Neuronal stem cell (in vitro differentiated cells): ENCODE data around the gene RAB12.

Source experiments
- DNase-seq: peaks from one replicate; pipeline ENCODE4 v3.0.0-alpha.2; 2013; ENCODE audit warnings: low spot score
- H2AFZ ChIP-seq: one replicate; pipeline ENCODE4 v1.6.1; 2013; ENCODE audit warnings: mild to moderate bottlenecking, low read length, inconsistent platforms
- H2AK5ac ChIP-seq: 2 replicates; pipeline ENCODE4 v1.6.1; 2013; ENCODE audit warnings: low read depth, mild to moderate bottlenecking, inconsistent platforms, low read length, moderate library complexity, mixed read lengths
- H2BK120ac ChIP-seq: 2 replicates; pipeline ENCODE4 v1.6.1; 2013; ENCODE audit warnings: low read depth, mild to moderate bottlenecking, inconsistent platforms, low read length, moderate library complexity, mixed read lengths
- H2BK12ac ChIP-seq: one replicate; pipeline ENCODE4 v1.6.1; 2013; ENCODE audit warnings: low read length, inconsistent platforms
- H2BK15ac ChIP-seq: 2 replicates; pipeline ENCODE4 v1.6.1; 2013; ENCODE audit warnings: mild to moderate bottlenecking, low read length, inconsistent platforms, mixed read lengths
- H2BK5ac ChIP-seq: one replicate; pipeline ENCODE4 v1.6.1; 2013; ENCODE audit warnings: inconsistent platforms, mild to moderate bottlenecking, low read length, moderate library complexity
- H3K14ac ChIP-seq: one replicate; pipeline ENCODE4 v1.6.1; 2013; ENCODE audit warnings: low read length, inconsistent platforms
- H3K18ac ChIP-seq: 2 replicates; pipeline ENCODE4 v1.6.1; 2013; ENCODE audit warnings: low read length, inconsistent platforms
- H3K23ac ChIP-seq: 2 replicates; pipeline ENCODE4 v1.6.1; 2013; ENCODE audit warnings: low read depth, mild to moderate bottlenecking, mixed read lengths, low read length, inconsistent platforms; ENCODE audit not compliant: poor library complexity
- H3K27ac ChIP-seq: replicated peaks from 3 replicates; pipeline ENCODE4 v1.5.1; 2013; ENCODE audit warnings: low read length, inconsistent platforms
- H3K27me3 ChIP-seq, 3 experiments: 2 replicates each; pipeline ENCODE4 v1.6.1; 2013; ENCODE audit warnings: low read length in 3 of 3, mild to moderate bottlenecking in 2 of 3, inconsistent platforms in 1 of 3, low read depth in 1 of 3, mixed read lengths in 1 of 3, moderate library complexity in 1 of 3; ENCODE audit not compliant: control insufficient read depth in 3 of 3, insufficient read depth in 3 of 3
- H3K36me3 ChIP-seq, 2 donors: replicated peaks in 1 of 2; 2 replicates each; pipeline ENCODE4 v1.6.1; 2013; ENCODE audit warnings: low read length in 2 of 2; ENCODE audit not compliant: control insufficient read depth in 2 of 2, insufficient read depth in 2 of 2
- H3K4ac ChIP-seq: 2 replicates; pipeline ENCODE4 v1.6.1; 2013; ENCODE audit warnings: inconsistent platforms, mild to moderate bottlenecking, low read length, moderate library complexity
- H3K4me1 ChIP-seq, 2 donors: 1 replicate in 1 of 2; 2 replicates in 1 of 2; pipeline ENCODE4 v1.6.1; 2013; ENCODE audit warnings: low read length in 2 of 2, low read depth in 1 of 2; ENCODE audit not compliant: control insufficient read depth in 2 of 2, insufficient read depth in 1 of 2
- H3K4me2 ChIP-seq: one replicate; pipeline ENCODE4 v1.6.1; 2013; ENCODE audit warnings: mild to moderate bottlenecking, low read length, inconsistent platforms; ENCODE audit not compliant: insufficient read depth, poor library complexity, severe bottlenecking
- H3K4me3 ChIP-seq, 2 donors: 2 replicates each; pipeline ENCODE4 v1.5.1; 2013; ENCODE audit warnings: low read length in 2 of 2, mild to moderate bottlenecking in 2 of 2, inconsistent platforms in 1 of 2, moderate library complexity in 1 of 2
- H3K79me1 ChIP-seq: one replicate; pipeline ENCODE4 v1.6.1; 2013; ENCODE audit warnings: low read depth, mild to moderate bottlenecking, inconsistent platforms, low read length, moderate library complexity
- H3K9ac ChIP-seq: one replicate; pipeline ENCODE4 v1.6.1; 2013; ENCODE audit warnings: mild to moderate bottlenecking, low read depth, low read length, inconsistent platforms; ENCODE audit not compliant: poor library complexity
- H3K9me3 ChIP-seq, 2 donors: replicated peaks in 1 of 2; 2 replicates each; pipeline versions ENCODE3 to v1.6.1; 2013; ENCODE audit warnings: low read length in 2 of 2, mild to moderate bottlenecking in 2 of 2, inconsistent platforms in 1 of 2, low read depth in 1 of 2, mixed read lengths in 1 of 2, moderate library complexity in 1 of 2; ENCODE audit not compliant: control insufficient read depth in 2 of 2, insufficient read depth in 1 of 2
- H4K8ac ChIP-seq: one replicate; pipeline ENCODE4 v1.6.1; 2013; ENCODE audit warnings: low read depth, mild to moderate bottlenecking, inconsistent platforms, low read length, moderate library complexity
- H4K91ac ChIP-seq: one replicate; pipeline ENCODE4 v1.6.1; 2013; ENCODE audit warnings: low read length, low read depth, mild to moderate bottlenecking, inconsistent platforms; ENCODE audit not compliant: poor library complexity
- WGBS, 2 donors: extraction: QIAGEN DNeasy Blood & Tissue Kit; methylation state at CpG; one replicate each; pipeline ENCODE4 v1.1.7; 2013; ENCODE audit warnings: missing lambda C conversion rate in 2 of 2, mixed read lengths in 1 of 2; ENCODE audit not compliant: insufficient read length in 2 of 2, insufficient replicate concordance in 1 of 2; ENCODE audit errors: extremely low coverage in 2 of 2; 5-methylcytosine and 5-hydroxymethylcytosine counted together

The RAB12 gene

GRCh38 chr18:8602040-8602439 lies 7.2 kb upstream of the RAB12 start:
- no peak overlapping the region for H4K8ac ChIP-seq
- H3K4me2 ChIP-seq, result no peak overlapping the region
- H2BK15ac ChIP-seq, result no peak overlapping the region
- no peak overlapping the region for H3K18ac ChIP-seq
- H3K36me3 ChIP-seq, result no peaks in the 10 kb centered on the region
- no peak overlapping the region for H3K4ac ChIP-seq
- H2BK120ac ChIP-seq, result no peak overlapping the region
- no peak overlapping the region for H2BK12ac ChIP-seq
- no peak overlapping the region for H3K23ac ChIP-seq
- no peaks in the 10 kb centered on the region for H3K79me1 ChIP-seq
- H3K27me3 ChIP-seq, result no peaks in the 10 kb centered on the region
- no peaks in the 10 kb centered on the region for H3K4me1 ChIP-seq
- no peak overlapping the region for H3K27ac ChIP-seq
- H3K9me3 ChIP-seq, result no peaks in the 10 kb centered on the region
- H2BK5ac ChIP-seq, result no peak overlapping the region
- H2AK5ac ChIP-seq, result no peak overlapping the region
- WGBS, 2 donors, result no CpG with 5 or more reads among the region's 4 CpGs
- H3K14ac ChIP-seq, result no peak overlapping the region
- no peak overlapping the region for H4K91ac ChIP-seq
- no peak overlapping the region for H3K4me3 ChIP-seq
- H3K9ac ChIP-seq, result no peak overlapping the region
- no peak overlapping the region for H2AFZ ChIP-seq
- DNase-seq, result no peak

GRCh38 chr18:8602557-8602956 lies 6.7 kb upstream of the RAB12 start:
- Histone ChIP-seq H3K9me3 (no peaks in the 10 kb centered on the region), H4K8ac (no peak overlapping the region), H3K27ac (no peak overlapping the region), H2BK120ac (no peak overlapping the region), H2BK5ac (no peak overlapping the region), H3K79me1 (no peaks in the 10 kb centered on the region), H4K91ac (no peak overlapping the region), H3K18ac (no peak overlapping the region), H3K36me3 (no peaks in the 10 kb centered on the region), H3K4me1 (no peaks in the 10 kb centered on the region), H3K4me3 (no peak overlapping the region), H2BK12ac (no peak overlapping the region), H3K27me3 (no peaks in the 10 kb centered on the region), H2AFZ (no peak overlapping the region), H2AK5ac (no peak overlapping the region), H3K9ac (no peak overlapping the region), H3K23ac (no peak overlapping the region), H3K4ac (no peak overlapping the region), H2BK15ac (no peak overlapping the region), H3K14ac (no peak overlapping the region), H3K4me2 (no peak overlapping the region)
- WGBS, 2 donors, result no CpG with 5 or more reads among the region's 2 CpGs
- DNase-seq, result no peak

GRCh38 chr18:8603663-8604520 lies 5.3 kb upstream of the RAB12 start:
- H3K9me3 ChIP-seq, result no peaks in the 10 kb centered on the region
- no peak for DNase-seq
- no peak overlapping the region for H3K4me2 ChIP-seq
- no peak overlapping the region for H2BK5ac ChIP-seq
- H3K4me3 ChIP-seq, result no peak overlapping the region
- H2AFZ ChIP-seq, result peak overlapping the region; percentile 71
- no peak overlapping the region for H3K9ac ChIP-seq
- H4K91ac ChIP-seq, result no peak overlapping the region
- no peak overlapping the region for H3K18ac ChIP-seq
- no peaks in the 10 kb centered on the region for H3K36me3 ChIP-seq
- no peak overlapping the region for H2BK15ac ChIP-seq
- H3K27me3 ChIP-seq, result peaks cover 0 to 12% (median 0%) of the 10 kb centered on the region in 3 experiments
- H2BK12ac ChIP-seq, result no peak overlapping the region
- H2AK5ac ChIP-seq, result no peak overlapping the region
- H4K8ac ChIP-seq, result no peak overlapping the region
- whole genome bisulfite sequencing, 2 donors, result no CpG with 5 or more reads among the region's 14 CpGs
- no peak overlapping the region for H3K4ac ChIP-seq
- no peak overlapping the region for H3K14ac ChIP-seq
- H2BK120ac ChIP-seq, result no peak overlapping the region
- H3K79me1 ChIP-seq, result no peaks in the 10 kb centered on the region
- H3K4me1 ChIP-seq, result no peaks in the 10 kb centered on the region
- no peak overlapping the region for H3K27ac ChIP-seq
- H3K23ac ChIP-seq, result no peak overlapping the region

- Histone ChIP-seq H3K9ac (no peak overlapping the region), H2AFZ (no peak overlapping the region), H3K23ac (no peak overlapping the region), H2BK15ac (no peak overlapping the region), H3K4me2 (no peak overlapping the region), H3K79me1 (peaks cover 8% of the 10 kb centered on the region), H3K4ac (no peak overlapping the region), H3K4me1 (peaks cover 4% of the 10 kb centered on the region in 2 donors), H2AK5ac (no peak overlapping the region), H2BK120ac (no peak overlapping the region), H2BK12ac (no peak overlapping the region), H3K36me3 (peaks cover 0 to 1% of the 10 kb centered on the region in 2 donors), H4K8ac (no peak overlapping the region), H3K14ac (no peak overlapping the region), H2BK5ac (no peak overlapping the region), H3K27ac (no peak overlapping the region), H3K18ac (no peak overlapping the region), H3K9me3 (no peaks in the 10 kb centered on the region), H3K27me3 (peaks cover 0 to 13% (median 0%) of the 10 kb centered on the region in 3 experiments), H4K91ac (no peak overlapping the region), H3K4me3 (no peak overlapping the region)
- DNase-seq, result no peak
- WGBS, 2 donors, result no CpG with 5 or more reads among the region's 8 CpGs
These were observed 3.3 kb upstream of the RAB12 start for GRCh38 chr18:8605974-8606373.
